Measurements from ENCODE around the gene DDIT3.
"Not testable (repeated sequence)": the region's sequence is repeated elsewhere in the genome, so short reads cannot be mapped to it uniquely, and the experiment has no call there.

The DDIT3 gene

GRCh38 chr12:57520053-57520818 is at the start of gene DDIT3:
Gene DDIT3, minus strand, starts transcription at chr12:57520514. Its CDS starts 3,108 bp downstream, at chr12:57517406.
- peak; percentile 100 for DNase-seq

- no peak for DNase-seq
These were observed 49.5 kb upstream of the DDIT3 start for GRCh38 chr12:57569858-57570257.

- DNase-seq = no peak
These were observed 48.5 kb upstream of the DDIT3 start for GRCh38 chr12:57568838-57569237.

DNA sequence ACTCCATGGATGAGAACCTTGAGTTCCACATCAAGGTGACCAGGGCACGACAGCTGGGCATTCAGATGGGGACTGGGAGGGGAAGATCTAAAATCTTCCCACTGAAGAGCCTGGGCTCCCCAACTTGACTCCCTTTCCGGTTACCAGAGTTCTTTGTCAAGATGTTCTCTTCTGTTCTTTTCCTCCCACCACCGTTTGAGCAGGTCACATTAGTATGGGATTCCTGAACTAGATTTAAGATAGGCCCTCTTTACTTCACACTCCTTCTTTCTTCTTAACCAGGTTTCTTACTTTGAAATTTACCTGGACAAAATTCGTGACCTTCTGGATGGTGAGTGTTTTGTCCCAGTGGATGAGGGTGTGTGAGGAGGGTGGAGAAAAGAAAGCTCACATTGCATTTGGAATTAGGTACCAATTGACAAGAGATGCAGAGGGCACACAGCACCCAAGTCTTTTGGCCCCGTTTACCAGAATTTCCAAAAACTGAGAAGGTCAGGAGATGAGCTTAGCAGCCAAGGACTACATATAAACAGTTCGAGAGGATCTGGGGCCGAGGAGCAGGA is 43.9 kb upstream of the DDIT3 start:
- DNase-seq = no peak

- DNase-seq = no peak
These were observed 43.0 kb upstream of the DDIT3 start for GRCh38 chr12:57563358-57563757.

- DNase-seq = not testable (repeated sequence)
These were observed 40.8 kb upstream of the DDIT3 start for GRCh38 chr12:57561117-57561516.

- DNase-seq = no peak
These were observed 40.2 kb upstream of the DDIT3 start for GRCh38 chr12:57560516-57560915.

GRCh38 chr12:57558864-57559263 is 38.5 kb upstream of the DDIT3 start:
- no peak for DNase-seq

GRCh38 chr12:57554897-57555296 is 34.6 kb upstream of the DDIT3 start:
- no peak for DNase-seq

DNA sequence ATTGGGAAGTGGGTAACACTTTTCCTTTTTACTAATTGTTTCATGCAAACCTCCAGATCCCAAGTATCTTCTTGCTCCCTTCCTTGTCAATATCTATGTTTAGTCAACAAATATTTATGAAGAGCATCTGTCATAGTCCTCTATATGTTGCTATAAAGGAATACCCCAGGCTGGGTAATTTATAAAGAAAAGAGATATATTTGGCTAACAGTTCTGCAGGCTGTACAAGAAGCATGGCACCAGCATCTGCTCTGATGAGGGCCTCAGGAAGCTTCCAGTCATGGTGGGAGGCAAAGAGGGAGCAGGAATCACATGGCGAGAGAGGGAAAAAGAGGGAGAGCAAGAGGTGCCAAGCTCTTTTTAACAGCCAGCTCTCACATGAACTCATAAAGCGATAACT is 34.1 kb upstream of the DDIT3 start:
- DNase-seq = no peak

DNA sequence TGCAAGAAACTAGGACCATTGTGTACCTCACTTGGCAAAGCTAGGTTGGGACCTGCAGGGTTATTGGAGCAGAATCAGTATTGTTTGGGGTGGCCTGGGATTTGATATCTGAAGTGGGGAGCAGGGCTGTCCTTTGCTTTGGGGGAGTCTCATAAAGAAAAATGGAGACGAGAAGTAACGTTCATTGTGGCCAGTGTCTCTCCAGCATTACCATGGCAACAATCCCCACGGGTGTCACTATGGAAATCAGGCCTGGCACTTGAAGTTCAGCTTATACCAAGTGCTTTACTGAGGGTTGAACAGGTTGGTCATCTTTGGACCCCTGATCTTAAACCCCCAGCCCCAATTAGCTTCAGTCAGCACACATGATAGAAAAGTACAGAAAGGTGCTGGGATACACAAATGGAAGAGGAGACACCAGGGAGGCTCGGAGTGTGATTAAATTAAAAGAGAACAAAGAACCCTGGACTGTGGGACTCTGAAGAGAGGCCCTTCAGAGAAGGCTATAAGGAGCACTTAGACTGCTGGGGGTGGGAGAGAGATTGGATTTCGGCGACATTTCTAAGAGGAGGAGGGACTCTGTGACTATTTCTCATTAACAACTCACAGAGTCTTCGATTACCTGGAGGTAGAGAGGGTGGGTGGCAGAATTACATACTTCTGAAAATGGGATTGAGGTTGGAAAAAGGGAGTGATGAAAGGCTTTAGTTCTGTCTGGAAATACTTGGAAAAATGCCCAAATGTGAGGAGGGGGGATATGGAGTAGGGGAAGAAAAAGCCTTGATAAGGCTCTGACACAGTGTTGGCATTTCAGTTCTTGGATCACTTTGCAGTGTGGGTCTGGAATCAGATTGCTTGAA is 33.3 kb upstream of the DDIT3 start:
- no peak for DNase-seq

DNA sequence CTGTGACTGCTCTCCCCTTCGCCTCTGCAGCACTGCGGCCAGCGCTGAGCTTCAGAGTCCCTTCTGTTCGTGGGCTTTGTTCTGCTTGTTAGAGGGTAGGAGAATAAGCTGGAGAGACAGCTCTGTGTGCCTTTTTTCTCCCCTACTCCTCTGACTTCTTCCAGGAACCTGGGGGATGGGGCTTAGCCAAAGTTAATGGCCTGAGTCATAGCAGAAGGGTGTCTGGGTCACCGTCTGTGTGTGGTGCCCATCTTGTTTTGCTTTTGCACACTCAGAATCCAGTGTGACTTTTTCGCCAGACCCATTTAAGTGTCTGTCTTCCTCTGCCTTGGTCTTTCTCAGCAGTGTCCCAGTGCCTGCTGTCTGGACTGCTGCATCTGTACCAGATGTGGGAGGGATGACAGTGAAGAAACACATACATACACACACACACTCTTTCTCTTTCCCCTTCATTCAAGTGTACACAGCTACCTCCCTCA is 32.6 kb upstream of the DDIT3 start:
- DNase-seq = no peak

DNA sequence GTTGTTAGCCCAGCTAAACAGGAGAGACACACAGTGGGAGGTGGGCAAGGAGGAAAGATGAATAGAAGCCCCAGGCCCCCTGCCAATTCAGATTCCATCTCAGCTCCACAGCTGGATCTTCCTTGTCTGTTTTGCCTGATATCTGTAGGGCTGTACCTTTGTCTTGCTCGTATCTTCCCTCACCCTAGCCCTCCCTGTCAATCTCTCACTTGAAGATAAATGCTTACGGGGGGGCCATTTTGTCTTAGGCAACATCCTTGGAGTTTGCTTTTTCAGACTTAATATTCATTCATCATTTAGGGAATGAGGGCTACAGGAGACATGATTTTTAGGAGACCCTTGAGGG is 32.0 kb upstream of the DDIT3 start:
- DNase-seq = no peak

GRCh38 chr12:57551637-57552305 is 31.5 kb upstream of the DDIT3 start:
- no peak for DNase-seq

DNA sequence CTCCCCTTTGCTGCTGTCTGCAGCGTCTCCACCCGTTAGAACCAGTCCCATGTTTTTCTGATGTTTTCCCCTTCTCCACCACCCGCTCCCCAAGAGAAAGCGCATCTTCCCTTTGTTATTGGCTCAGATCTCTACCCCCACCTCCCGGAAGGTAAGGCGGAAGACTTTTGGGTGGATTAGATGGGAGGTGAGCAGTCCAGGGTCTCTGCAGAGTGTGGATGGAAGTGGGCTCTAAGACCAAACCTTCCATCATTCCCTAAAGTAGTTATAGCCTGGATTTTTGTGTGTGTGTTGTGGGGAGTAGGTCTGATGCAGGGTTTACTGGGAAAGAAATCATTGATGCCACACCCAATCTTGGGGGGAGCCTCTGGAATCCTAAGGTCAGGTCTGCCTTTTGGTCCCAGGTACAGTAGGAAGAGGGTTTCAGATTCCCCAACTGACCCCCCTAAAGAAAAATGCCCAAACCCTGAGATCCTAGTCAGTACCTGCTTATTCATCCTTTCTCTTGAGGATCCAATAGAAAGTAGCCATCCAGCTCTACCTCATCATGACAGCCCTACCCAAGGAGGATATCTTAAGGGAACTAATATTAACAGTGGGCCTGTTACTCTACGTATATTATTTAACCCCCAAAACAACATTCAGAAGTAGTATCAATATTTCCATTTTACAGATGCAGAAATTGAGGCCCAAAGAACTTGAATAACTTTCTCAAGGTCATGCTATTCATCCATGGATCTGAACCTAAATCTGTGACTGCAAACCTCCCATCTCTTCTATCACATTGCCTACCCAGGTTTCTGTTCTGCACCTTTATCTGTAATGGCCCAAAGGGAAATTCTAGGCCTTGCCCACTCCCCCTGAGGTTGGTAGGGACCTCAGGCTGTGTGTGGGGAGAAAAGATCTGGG is 30.6 kb upstream of the DDIT3 start:
- no peak for DNase-seq

DNA sequence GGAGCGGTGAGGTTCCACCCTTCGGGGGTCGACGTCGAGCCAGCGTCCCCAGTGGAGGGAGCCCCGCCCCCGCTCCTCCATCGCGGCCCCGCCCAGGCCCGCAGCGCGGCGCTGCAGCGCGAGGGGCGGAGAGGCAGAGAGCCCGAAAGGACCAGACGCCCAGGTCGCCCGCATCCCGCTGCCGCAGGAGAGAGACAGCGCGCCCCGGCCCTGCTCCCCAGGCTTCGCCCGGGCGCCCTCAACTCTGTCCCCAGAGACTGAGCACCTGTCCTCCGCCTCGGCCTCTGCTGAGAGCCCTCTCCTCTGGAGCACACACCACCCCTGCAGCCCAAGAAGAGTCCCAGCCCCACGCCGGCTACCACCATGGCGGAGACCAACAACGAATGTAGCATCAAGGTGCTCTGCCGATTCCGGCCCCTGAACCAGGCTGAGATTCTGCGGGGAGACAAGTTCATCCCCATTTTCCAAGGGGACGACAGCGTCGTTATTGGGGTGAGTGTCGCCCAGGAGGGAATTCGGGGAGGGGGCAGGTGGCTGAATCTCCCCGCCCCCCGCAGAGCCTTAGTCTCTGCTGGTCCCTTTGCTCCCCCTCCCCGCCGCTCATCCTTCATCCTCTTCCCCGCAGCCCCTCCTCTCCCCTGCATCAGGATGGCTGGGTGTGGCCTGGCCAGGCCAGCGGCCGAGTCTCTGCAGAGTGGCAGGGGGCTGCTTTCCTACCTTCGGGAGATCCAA is 29.8 kb upstream of the DDIT3 start, which contains the start of gene KIF5A:
KIF5A (plus strand) TSS at position 136 of the 732 bp plus-strand sequence; CDS start at position 364, 228 bp downstream.
- peak; percentile 76 for DNase-seq

GRCh38 chr12:57549203-57549908 is 29.0 kb upstream of the DDIT3 start:
- DNase-seq = no peak

DNA sequence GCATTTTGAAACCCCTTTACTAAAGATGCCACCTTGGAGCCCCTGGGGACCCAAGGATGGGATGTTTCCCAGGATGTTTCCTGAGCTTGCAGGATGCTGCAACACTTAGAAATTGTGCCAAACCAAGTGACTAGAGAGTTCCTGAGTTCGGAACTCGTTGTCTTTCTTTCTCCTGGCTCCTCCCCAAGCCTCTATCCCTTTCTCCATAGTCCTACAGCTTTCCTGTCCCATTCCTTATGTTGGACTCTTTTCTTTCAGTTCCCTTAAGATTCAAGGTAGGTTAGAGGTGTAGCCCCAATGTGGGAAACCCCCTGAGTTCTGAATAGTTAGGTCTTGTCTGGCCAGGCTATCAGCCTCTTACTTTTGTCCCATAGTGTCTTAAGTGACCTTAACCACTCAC is 28.2 kb upstream of the DDIT3 start:
- no peak for DNase-seq

GRCh38 chr12:57548013-57548315 is 27.6 kb upstream of the DDIT3 start:
- no peak for DNase-seq

DNA sequence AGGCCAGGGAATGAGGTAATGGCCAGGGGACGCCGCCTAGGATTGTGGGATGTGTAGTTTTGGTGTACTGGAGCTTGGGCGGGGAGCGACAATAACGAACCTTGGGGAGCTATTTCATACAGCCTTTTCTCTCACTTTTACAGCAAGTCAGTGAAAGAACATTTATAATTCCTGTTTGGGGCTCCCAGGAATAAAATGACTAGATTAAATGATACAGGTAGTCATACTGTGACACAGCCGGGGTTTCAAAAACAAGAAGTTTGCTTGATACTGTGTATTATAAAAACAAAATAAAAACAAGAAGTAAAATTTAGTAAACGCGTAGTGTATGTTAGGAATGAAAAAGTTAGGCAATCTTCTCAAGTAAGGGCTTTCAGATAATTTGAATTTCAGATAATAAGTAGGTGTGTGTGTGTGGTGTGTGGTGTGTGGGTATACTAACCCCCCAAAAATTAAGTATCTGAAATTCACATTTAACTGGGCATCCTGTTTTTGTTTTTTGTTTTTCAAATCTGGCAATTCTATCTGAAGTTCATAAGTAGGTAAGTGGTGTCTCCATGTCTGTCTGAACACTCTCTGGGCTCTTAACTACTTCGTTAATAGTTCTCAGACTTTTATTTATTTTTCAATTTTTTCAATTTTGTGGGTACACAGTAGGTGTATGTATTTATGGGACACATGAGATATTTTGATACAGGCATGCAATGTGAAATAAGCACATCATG is 27.1 kb upstream of the DDIT3 start:
- no peak for DNase-seq

Measured in stimulated activated CD4-positive, alpha-beta T cell treated with anti-CD3 and anti-CD28 coated beads, Interleukin-15, amount 100 ng/mL, for 24 hours (primary cell).